Fibroblast of lung (primary cell): ENCODE measurements around the gene PKHD1. TPM values are rescaled to one million over a fixed set of nuclear protein-coding genes. Genes with fewer than 3 reads are reported as not detected.

ENCODE experiments used
- DNase-seq, 2 donors: peaks; one replicate each; pipeline versions ENCODE4 v3.0.0 to v3.0.0-alpha.2; 2010; ENCODE audit warnings: low read depth in 2 of 2
- H2AFZ ChIP-seq: 2 replicates; pipeline ENCODE4 v1.5.1; 2012; ENCODE audit warnings: low read length, control low read depth, inconsistent platforms
- H3K27ac ChIP-seq: 2 replicates; pipeline ENCODE4 v1.5.1; 2011; ENCODE audit warnings: low read length, control low read depth; ENCODE audit not compliant: insufficient read depth
- H3K27me3 ChIP-seq: 2 replicates; pipeline ENCODE4 v1.5.1; 2011; ENCODE audit warnings: mild to moderate bottlenecking, low read length; ENCODE audit not compliant: control insufficient read depth, insufficient read depth
- H3K36me3 ChIP-seq: 2 replicates; pipeline ENCODE4 v1.5.1; 2011; ENCODE audit warnings: low read length; ENCODE audit not compliant: control insufficient read depth, insufficient read depth
- H3K4me1 ChIP-seq: 2 replicates; pipeline ENCODE4 v1.5.1; 2011; ENCODE audit warnings: low read length; ENCODE audit not compliant: control insufficient read depth, insufficient read depth; ENCODE audit errors: extremely low read depth
- H3K4me2 ChIP-seq: 2 replicates; pipeline ENCODE4 v1.5.1; 2011; ENCODE audit warnings: low read length, control low read depth; ENCODE audit not compliant: insufficient read depth; ENCODE audit errors: extremely low read depth
- H3K4me3 ChIP-seq, 4 experiments: fragments of 200-600 bp in 1 of 4; sonication (generic) in 1 of 4; replicated peaks in 1 of 4; 2 replicates each; pipeline ENCODE4 v1.5.1; 2011 to 2016; ENCODE audit warnings: low read length in 4 of 4, low read depth in 3 of 4, mild to moderate bottlenecking in 3 of 4, control low read depth in 2 of 4, inconsistent platforms in 1 of 4, mixed read lengths in 1 of 4; ENCODE audit not compliant: insufficient read depth in 1 of 4; ENCODE audit errors: control extremely low read depth in 1 of 4
- H3K79me2 ChIP-seq: 2 replicates; pipeline ENCODE4 v1.5.1; 2012; ENCODE audit warnings: mild to moderate bottlenecking, low read length, inconsistent platforms; ENCODE audit not compliant: control insufficient read depth, insufficient read depth
- H3K9ac ChIP-seq: 2 replicates; pipeline ENCODE4 v1.5.1; 2011; ENCODE audit warnings: mild to moderate bottlenecking, low read length, control low read depth; ENCODE audit not compliant: insufficient read depth
- H3K9me3 ChIP-seq: 2 replicates; pipeline ENCODE4 v1.5.1; 2012; ENCODE audit warnings: low read depth, low read length; ENCODE audit not compliant: control insufficient read depth, insufficient read depth
- H4K20me1 ChIP-seq: 2 replicates; pipeline ENCODE4 v1.5.1; 2011; ENCODE audit warnings: low read length; ENCODE audit not compliant: control insufficient read depth, insufficient read depth; ENCODE audit errors: extremely low read depth
- EZH2 ChIP-seq: IDR thresholded peaks from 2 replicates; pipeline ENCODE4 v1.5.1; 2012; ENCODE audit warnings: low read length, control low read depth, mild to moderate bottlenecking; ENCODE audit errors: missing control alignments
- polyA plus RNA-seq, 2 donors: library from polyadenylated mRNA; depleted of rRNA in 1 of 2; stranded (reverse) in 1 of 2; unstranded in 1 of 2; fragments of >200 nt; gene quantifications; 2 replicates each; pipeline ENCODE4 v1.2.1, GENCODE V29; 2011 to 2012; ENCODE audit warnings: missing spikeins in 1 of 2
- total RNA-seq: library from RNA; depleted of rRNA; stranded (reverse); fragments of >200 nt; gene quantifications from 2 replicates; pipeline ENCODE4 v1.2.1, GENCODE V29; 2014
- TF ChIP-seq, protein P1 (sequence below), 2 donors: IDR thresholded peaks in 1 of 2; conservative IDR thresholded peaks in 1 of 2; 1 replicate in 1 of 2; 2 replicates in 1 of 2; pipeline ENCODE4 v1.5.1; 2011 to 2012; ENCODE audit warnings: low read length in 2 of 2, control low read depth in 1 of 2, inconsistent platforms in 1 of 2, low read depth in 1 of 2, mild to moderate bottlenecking in 1 of 2

The PKHD1 gene
- total and polyA plus RNA-seq, 2 donors (not counting 1 experiment from before 2014, with no cell fraction given), result not detected

DNA sequence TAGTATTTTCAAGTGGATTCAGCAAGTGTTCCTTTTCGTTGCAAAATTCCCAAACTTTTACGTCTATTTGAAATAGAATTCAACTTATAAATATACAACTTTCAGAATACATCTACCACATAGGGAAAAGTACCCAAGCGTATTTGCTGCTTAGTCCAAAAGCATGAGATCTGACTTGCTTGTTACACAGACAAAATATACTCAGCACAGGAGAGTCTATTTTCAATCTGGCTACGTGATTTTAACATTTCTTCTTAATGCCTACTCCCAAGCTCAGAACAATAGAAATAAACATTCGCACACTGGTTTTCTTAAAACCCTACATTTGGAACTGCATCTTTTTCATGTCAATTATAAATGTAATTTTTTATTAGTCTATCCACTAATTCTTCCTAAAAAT is 672 bp downstream of the PKHD1 start:
- Histone ChIP-seq H3K9ac (no peak overlapping the region), H2AFZ (no peak overlapping the region), H3K4me1 (no peaks in the 10 kb centered on the region), H4K20me1 (no peaks in the 10 kb centered on the region), H3K27ac (no peak overlapping the region), H3K9me3 (no peaks in the 10 kb centered on the region), H3K79me2 (no peaks in the 10 kb centered on the region), H3K27me3 (no peaks in the 10 kb centered on the region), H3K4me3 (no peak overlapping the region), H3K36me3 (no peaks in the 10 kb centered on the region), H3K4me2 (no peak overlapping the region)
- no peak for DNase-seq
- no peak for TF ChIP-seq EZH2
- TF ChIP-seq, protein P1, sequence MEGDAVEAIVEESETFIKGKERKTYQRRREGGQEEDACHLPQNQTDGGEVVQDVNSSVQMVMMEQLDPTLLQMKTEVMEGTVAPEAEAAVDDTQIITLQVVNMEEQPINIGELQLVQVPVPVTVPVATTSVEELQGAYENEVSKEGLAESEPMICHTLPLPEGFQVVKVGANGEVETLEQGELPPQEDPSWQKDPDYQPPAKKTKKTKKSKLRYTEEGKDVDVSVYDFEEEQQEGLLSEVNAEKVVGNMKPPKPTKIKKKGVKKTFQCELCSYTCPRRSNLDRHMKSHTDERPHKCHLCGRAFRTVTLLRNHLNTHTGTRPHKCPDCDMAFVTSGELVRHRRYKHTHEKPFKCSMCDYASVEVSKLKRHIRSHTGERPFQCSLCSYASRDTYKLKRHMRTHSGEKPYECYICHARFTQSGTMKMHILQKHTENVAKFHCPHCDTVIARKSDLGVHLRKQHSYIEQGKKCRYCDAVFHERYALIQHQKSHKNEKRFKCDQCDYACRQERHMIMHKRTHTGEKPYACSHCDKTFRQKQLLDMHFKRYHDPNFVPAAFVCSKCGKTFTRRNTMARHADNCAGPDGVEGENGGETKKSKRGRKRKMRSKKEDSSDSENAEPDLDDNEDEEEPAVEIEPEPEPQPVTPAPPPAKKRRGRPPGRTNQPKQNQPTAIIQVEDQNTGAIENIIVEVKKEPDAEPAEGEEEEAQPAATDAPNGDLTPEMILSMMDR (conservative IDR thresholded peaks at IDR 0.05 in 1 of 2, IDR thresholded peaks at IDR 0.05 in 1 of 2; ENCODE audit: low read depth in 1 of 2, low read length in 2 of 2), result no peak

DNA sequence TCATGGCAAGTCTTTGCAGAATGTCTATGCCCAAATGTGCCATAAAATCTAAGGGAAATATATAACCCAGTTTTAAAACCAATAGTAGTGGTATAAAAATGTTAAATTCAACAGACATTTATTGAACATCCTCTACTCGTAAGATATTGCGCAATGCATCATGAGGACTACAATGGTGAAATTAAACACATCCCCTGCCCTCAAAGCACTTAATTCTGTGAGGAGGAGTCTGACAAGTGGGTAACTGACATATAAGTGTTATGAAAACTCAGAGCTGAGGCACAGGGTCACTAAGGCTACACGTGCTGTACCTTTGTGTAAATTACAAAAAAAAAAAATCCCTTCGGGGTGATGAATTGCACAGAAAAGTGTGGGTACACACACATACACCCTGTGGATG is 6.2 kb downstream of the PKHD1 start:
- TF ChIP-seq EZH2, result no peak
- TF ChIP-seq, protein P1 (conservative IDR thresholded peaks at IDR 0.05 in 1 of 2, IDR thresholded peaks at IDR 0.05 in 1 of 2; ENCODE audit: low read depth in 1 of 2, low read length in 2 of 2), result no peak
- DNase-seq, result no peak
- H2AFZ ChIP-seq, result no peak overlapping the region
- no peaks in the 10 kb centered on the region for H4K20me1 ChIP-seq
- no peaks in the 10 kb centered on the region for H3K27me3 ChIP-seq
- H3K9ac ChIP-seq, result no peak overlapping the region
- H3K9me3 ChIP-seq, result no peaks in the 10 kb centered on the region
- no peak overlapping the region for H3K27ac ChIP-seq
- H3K36me3 ChIP-seq, result no peaks in the 10 kb centered on the region
- no peak overlapping the region for H3K4me3 ChIP-seq
- H3K79me2 ChIP-seq, result no peaks in the 10 kb centered on the region
- no peak overlapping the region for H3K4me2 ChIP-seq
- no peaks in the 10 kb centered on the region for H3K4me1 ChIP-seq

DNA sequence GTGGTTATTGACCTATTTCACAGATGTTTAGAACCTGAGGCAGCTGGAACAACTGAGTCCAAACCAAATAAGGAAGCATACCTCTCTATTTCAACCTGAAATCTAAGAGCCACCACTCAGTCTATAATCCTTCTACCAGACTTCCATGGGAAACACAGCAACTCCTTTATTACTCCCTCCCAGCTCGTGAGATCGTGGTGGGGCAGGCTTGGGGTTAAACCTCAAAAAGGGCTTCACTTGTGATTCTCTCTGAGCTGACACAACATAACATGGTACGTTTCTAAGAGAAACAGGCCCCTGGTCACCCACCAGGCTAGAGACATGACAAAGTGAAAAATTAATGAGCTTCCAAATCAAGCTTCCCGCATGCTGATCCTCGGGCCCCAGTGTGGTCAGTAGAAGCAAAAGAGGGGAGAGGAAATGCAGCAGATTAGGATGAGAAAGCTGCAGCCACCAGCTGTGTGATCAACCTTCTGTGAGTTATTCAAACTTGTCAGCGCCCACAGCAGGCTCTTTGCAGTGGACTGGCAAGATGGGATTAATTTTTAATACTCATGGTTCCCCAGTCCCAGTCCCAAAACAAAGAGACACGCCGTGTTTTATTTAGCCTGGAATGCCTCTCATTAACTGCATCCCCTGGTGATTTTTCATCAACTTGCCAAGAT is 9.3 kb downstream of the PKHD1 start:
- Histone ChIP-seq H4K20me1 (no peaks in the 10 kb centered on the region), H3K4me2 (no peak overlapping the region), H3K27ac (no peak overlapping the region), H2AFZ (no peak overlapping the region), H3K9ac (no peak overlapping the region), H3K79me2 (no peaks in the 10 kb centered on the region), H3K4me3 (no peak overlapping the region), H3K36me3 (no peaks in the 10 kb centered on the region), H3K27me3 (no peaks in the 10 kb centered on the region), H3K9me3 (no peaks in the 10 kb centered on the region), H3K4me1 (no peaks in the 10 kb centered on the region)
- no peak for TF ChIP-seq EZH2
- TF ChIP-seq, protein P1 (conservative IDR thresholded peaks at IDR 0.05 in 1 of 2, IDR thresholded peaks at IDR 0.05 in 1 of 2; ENCODE audit: low read depth in 1 of 2, low read length in 2 of 2), result no peak
- DNase-seq, result no peak
